GM21786 (cell line): Measurements from ENCODE around the gene NLRC5.
"Not testable (repeated sequence)": the region's sequence is repeated elsewhere in the genome, so short reads cannot be mapped to it uniquely, and the experiment has no call there.

Experiments used
- ATAC-seq: cut with Tn5 transposase; IDR thresholded peaks from one replicate; pipeline ENCODE4 v1.9.1; 2021; ENCODE audit not compliant: unreplicated experiment

The NLRC5 gene

GRCh38 chr16:56998352-56998751 is 9.0 kb downstream of the NLRC5 start:
- no peak for ATAC-seq

GRCh38 chr16:56998861-56999260 is 9.5 kb downstream of the NLRC5 start:
- ATAC-seq = no peak

GRCh38 chr16:56999409-57000270 is 10.3 kb downstream of the NLRC5 start:
- peak; percentile 25 for ATAC-seq

GRCh38 chr16:57000271-57001025 is 11.1 kb downstream of the NLRC5 start:
- ATAC-seq = peak; percentile 59

- no peak for ATAC-seq
These were observed 11.8 kb downstream of the NLRC5 start for GRCh38 chr16:57001026-57001679.

GRCh38 chr16:57003439-57004386 is 14.4 kb downstream of the NLRC5 start:
- ATAC-seq = no peak

- no peak for ATAC-seq
These were observed 15.3 kb downstream of the NLRC5 start for GRCh38 chr16:57004387-57005250.

- ATAC-seq = not testable (repeated sequence)
These were observed 16.2 kb downstream of the NLRC5 start for GRCh38 chr16:57005597-57005996.

GRCh38 chr16:57007050-57007449 is 17.7 kb downstream of the NLRC5 start:
- no peak for ATAC-seq

GRCh38 chr16:57007530-57007929 is 18.2 kb downstream of the NLRC5 start:
- ATAC-seq = no peak

GRCh38 chr16:57008440-57008839 is 19.1 kb downstream of the NLRC5 start:
- no peak for ATAC-seq

GRCh38 chr16:57009643-57010170 is 20.4 kb downstream of the NLRC5 start:
- ATAC-seq = no peak

GRCh38 chr16:57012353-57012752 is 23.0 kb downstream of the NLRC5 start:
- no peak for ATAC-seq

- ATAC-seq = no peak
These were observed 23.9 kb downstream of the NLRC5 start for GRCh38 chr16:57013229-57013628.

GRCh38 chr16:57013902-57014301 is 24.5 kb downstream of the NLRC5 start:
- ATAC-seq = no peak

GRCh38 chr16:57016301-57016700 is 26.9 kb downstream of the NLRC5 start:
- no peak for ATAC-seq

GRCh38 chr16:57016831-57017230 is 27.5 kb downstream of the NLRC5 start:
- ATAC-seq = no peak

GRCh38 chr16:57017251-57017650 is 27.9 kb downstream of the NLRC5 start:
- ATAC-seq = no peak

GRCh38 chr16:57019746-57020145 is 30.4 kb downstream of the NLRC5 start:
- ATAC-seq = no peak
